Parietal lobe (tissue), 1 donor: Measurements from ENCODE around the gene AK9. TPM values are rescaled to one million over a fixed set of nuclear protein-coding genes. Genes with fewer than 3 reads are reported as not detected.

Experiments
- total RNA-seq: library from RNA; depleted of rRNA; stranded (reverse); fragments of >200 nt; gene quantifications from one replicate; pipeline ENCODE4 v1.2.3, GENCODE V29; 2014

The AK9 gene
- 45.1 TPM for total RNA-seq

GRCh38 chr6:109690737-109691621 lies at the start of gene AK9, which contains the start of gene FIG4:
AK9 (minus strand) TSS chr6:109691202; CDS start chr6:109675745, 15,457 bp downstream.
FIG4 (plus strand) TSS chr6:109691296; CDS start chr6:109691436, 140 bp downstream.

GRCh38 chr6:109482905-109483734 lies 207.9 kb downstream of the AK9 start, which contains the start of gene ZBTB24:
ZBTB24 (minus strand) TSS chr6:109483219; CDS start chr6:109482026, 1,193 bp downstream.

GRCh38 chr6:109455437-109456110 lies 235.4 kb downstream of the AK9 start, which contains the start of gene MICAL1:
MICAL1 (minus strand) TSS chr6:109455772; CDS start chr6:109454196, 1,576 bp downstream.

Other genes with a start within 250 kb of the AK9 start
- 69.8 TPM for gene MICAL1, start 235.4 kb downstream of the AK9 start, total RNA-seq
- gene ZBTB24, start 208.0 kb downstream of the AK9 start, total RNA-seq: 13.5 TPM
- 49.8 TPM for gene FIG4, start 94 bp upstream of the AK9 start, total RNA-seq